IMR-90 (cell line): ENCODE results near the gene ROBO1. TPM values are rescaled to one million over a fixed set of nuclear protein-coding genes. Genes with fewer than 3 reads are reported as not detected.

Source experiments
- ATAC-seq: fragments of 200-7000 bp; cut with Tn5 transposase; 2 replicates; pipeline ENCODE4 v1.9.1; 2020; ENCODE audit warnings: low read depth, mild to moderate bottlenecking, moderate library complexity
- BruUV-seq: library from RNA; stranded (reverse); fragments of 400-500 nt; replicated peaks from 2 replicates; lab custom pipeline; 2021; lab: Mats Ljungman, UMichigan
- CTCF ChIA-PET: fragments of 300-600 bp; formaldehyde crosslinking; extraction: SDS; loops from one replicate; lab custom pipeline; 2021; ENCODE audit warnings: antibody characterized with exemption; lab: Yijun Ruan, JAX
- POLR2A ChIA-PET: fragments of 300-600 bp; sonication (Branson Sonifier 250); formaldehyde crosslinking; loops from one replicate; lab custom pipeline; 2022; ENCODE audit warnings: antibody characterized with exemption; ENCODE audit not compliant: unreplicated experiment; lab: Charles Lee
- DNase-seq: peaks from one replicate; pipeline ENCODE4 v3.0.0; 2013
- H2AFZ ChIP-seq: replicated peaks from 2 replicates; pipeline ENCODE3; 2013; ENCODE audit warnings: low read length, mild to moderate bottlenecking; ENCODE audit not compliant: poor library complexity
- H2AK5ac ChIP-seq: 2 replicates; pipeline ENCODE4 v1.6.1; 2013; ENCODE audit warnings: low read depth, low read length, inconsistent platforms
- H2AK9ac ChIP-seq: replicated peaks from 2 replicates; pipeline ENCODE3; 2013; ENCODE audit warnings: mild to moderate bottlenecking, low read depth, low read length, moderate library complexity; ENCODE audit not compliant: poor library complexity
- H2BK120ac ChIP-seq: 2 replicates; pipeline ENCODE4 v1.6.1; 2013; ENCODE audit warnings: low read depth, low read length, inconsistent platforms
- H2BK15ac ChIP-seq: 3 replicates; pipeline ENCODE4 v1.6.1; 2013; ENCODE audit warnings: low read depth, low read length, inconsistent platforms
- H2BK20ac ChIP-seq: 2 replicates; pipeline ENCODE4 v1.6.1; 2013; ENCODE audit warnings: low read depth, mild to moderate bottlenecking, inconsistent platforms, low read length, moderate library complexity
- H2BK5ac ChIP-seq: 2 replicates; pipeline ENCODE4 v1.6.1; 2013; ENCODE audit warnings: mild to moderate bottlenecking, low read depth, low read length, inconsistent platforms; ENCODE audit not compliant: poor library complexity, severe bottlenecking
- H3K14ac ChIP-seq: replicated peaks from 2 replicates; pipeline ENCODE4 v1.6.1; 2013; ENCODE audit warnings: low read depth, low read length, inconsistent platforms
- H3K18ac ChIP-seq: 2 replicates; pipeline ENCODE4 v1.6.1; 2013; ENCODE audit warnings: low read depth, low read length, control low read depth
- H3K23ac ChIP-seq: 2 replicates; pipeline ENCODE4 v1.6.1; 2013; ENCODE audit warnings: low read depth, low read length, inconsistent platforms
- H3K27ac ChIP-seq: 2 replicates; pipeline ENCODE4 v1.5.1; 2013; ENCODE audit warnings: mild to moderate bottlenecking, control low read depth, low read length; ENCODE audit not compliant: insufficient read depth
- H3K27me3 ChIP-seq: 2 replicates; pipeline ENCODE4 v1.6.1; 2013; ENCODE audit warnings: low read length; ENCODE audit not compliant: control insufficient read depth, insufficient read depth
- H3K36me3 ChIP-seq: 2 replicates; pipeline ENCODE4 v1.6.1; 2013; ENCODE audit warnings: low read length, mixed read lengths; ENCODE audit not compliant: control insufficient read depth, insufficient read depth
- H3K4ac ChIP-seq: 2 replicates; pipeline ENCODE4 v1.6.1; 2013; ENCODE audit warnings: low read depth, low read length, inconsistent platforms
- H3K4me1 ChIP-seq: 2 replicates; pipeline ENCODE4 v1.6.1; 2013; ENCODE audit warnings: low read length, mixed read lengths; ENCODE audit not compliant: control insufficient read depth, insufficient read depth
- H3K4me2 ChIP-seq: 2 replicates; pipeline ENCODE4 v1.6.1; 2013; ENCODE audit warnings: low read depth, mild to moderate bottlenecking, control low read depth, low read length, moderate library complexity
- H3K4me3 ChIP-seq: 2 replicates; pipeline ENCODE4 v1.5.1; 2013; ENCODE audit warnings: low read depth, mild to moderate bottlenecking, control low read depth, low read length, moderate library complexity; ENCODE audit not compliant: insufficient read depth
- H3K56ac ChIP-seq: 2 replicates; pipeline ENCODE4 v1.6.1; 2013; ENCODE audit warnings: low read length, inconsistent platforms; ENCODE audit not compliant: insufficient read depth; ENCODE audit errors: extremely low read depth
- H3K79me1 ChIP-seq, 2 experiments: 2 replicates each; pipeline ENCODE4 v1.6.1; 2013; ENCODE audit warnings: low read length in 2 of 2, inconsistent platforms in 1 of 2, low read depth in 1 of 2
- H3K9ac ChIP-seq: 2 replicates; pipeline ENCODE4 v1.6.1; 2013; ENCODE audit warnings: low read depth, low read length, control low read depth
- H3K9me1 ChIP-seq: 2 replicates; pipeline ENCODE4 v1.6.1; 2013; ENCODE audit warnings: low read length, inconsistent platforms; ENCODE audit not compliant: insufficient read depth
- H3K9me3 ChIP-seq: 2 replicates; pipeline ENCODE4 v1.6.1; 2013; ENCODE audit warnings: low read length; ENCODE audit not compliant: control insufficient read depth, insufficient read depth
- H4K20me1 ChIP-seq: 2 replicates; pipeline ENCODE4 v1.6.1; 2013; ENCODE audit warnings: low read length, inconsistent platforms; ENCODE audit not compliant: insufficient read depth
- H4K5ac ChIP-seq: 2 replicates; pipeline ENCODE4 v1.6.1; 2013; ENCODE audit warnings: mild to moderate bottlenecking, low read depth, low read length, control low read depth
- H4K8ac ChIP-seq, 2 experiments: 2 replicates each; pipeline ENCODE4 v1.6.1; 2013; ENCODE audit warnings: low read depth in 2 of 2, low read length in 2 of 2, control low read depth in 1 of 2, inconsistent platforms in 1 of 2
- H4K91ac ChIP-seq: 2 replicates; pipeline ENCODE4 v1.6.1; 2013; ENCODE audit warnings: low read depth, low read length, inconsistent platforms; ENCODE audit not compliant: insufficient read depth
- FOS ChIP-seq: fragments of 150-350 bp; IDR thresholded peaks from 2 replicates; pipeline ENCODE4 v1.6.1; 2016; ENCODE audit warnings: low read depth, low read length
- MXI1 ChIP-seq: IDR thresholded peaks from 2 replicates; pipeline ENCODE4 v1.6.1; 2012; ENCODE audit warnings: low read depth, mild to moderate bottlenecking, low read length, moderate library complexity, borderline replicate concordance
- WGBS, 2 experiments: methylation state at CpG; one replicate each; pipeline versions ENCODE4 v1.1.5 to v1.1.7; 2013; ENCODE audit warnings: missing lambda C conversion rate in 2 of 2; ENCODE audit not compliant: insufficient read length in 1 of 2; ENCODE audit errors: extremely low coverage in 2 of 2; 5-methylcytosine and 5-hydroxymethylcytosine counted together
- dilution Hi-C: fragments of 300-500 bp; cut with HindIII; formaldehyde crosslinking; loops from one replicate; pipeline ENCODE4 v1.14.3; 2018; ENCODE audit warnings: low sequenced_read_pairs; ENCODE audit not compliant: unreplicated experiment
- in situ Hi-C: fragments of 300-500 bp; cut with MboI; formaldehyde crosslinking; loops from 3 replicates; pipeline ENCODE4 v1.14.3; 2019; ENCODE audit warnings: low sequenced_read_pairs, inconsistent platforms, mixed read lengths
- intact Hi-C: fragments of 100-400 bp; cut with micrococcal nuclease; formaldehyde crosslinking; loops from 2 replicates; pipeline ENCODE4 v1.10.0; 2022
- polyA plus RNA-seq, 3 experiments: library from polyadenylated mRNA; depleted of rRNA; stranded (reverse); fragments of >200 nt; gene quantifications; 2 replicates each; pipeline ENCODE4 v1.2.3, GENCODE V29; 2012; ENCODE audit warnings: low replicate concordance in 1 of 3
- total RNA-seq: library from RNA; depleted of rRNA; stranded (reverse); fragments of >200 nt; gene quantifications from 2 replicates; pipeline ENCODE4 v1.2.3, GENCODE V29; 2012

The ROBO1 gene
- total and polyA plus RNA-seq, 2 of the 4 experiments (the other 2 are of a cell fraction) = 24.1 to 53.9 TPM

- Histone ChIP-seq H3K14ac (no peak overlapping the region), H3K4me1 (no peaks in the 10 kb centered on the region), H3K27me3 (no peaks in the 10 kb centered on the region), H2AK9ac (no peak overlapping the region), H3K36me3 (no peaks in the 10 kb centered on the region), H3K79me1 (no peaks in the 10 kb centered on the region), H2AK5ac (no peak overlapping the region), H4K20me1 (no peaks in the 10 kb centered on the region), H3K4me2 (no peak overlapping the region), H3K18ac (no peak overlapping the region), H2BK15ac (no peak overlapping the region), H4K5ac (no peak overlapping the region), H4K8ac (no peak overlapping the region), H3K9me3 (no peaks in the 10 kb centered on the region), H3K56ac (no peak overlapping the region), H2BK120ac (no peak overlapping the region), H3K9ac (no peak overlapping the region), H3K4me3 (no peak overlapping the region), H3K23ac (no peak overlapping the region), H2AFZ (no peak overlapping the region), H2BK5ac (no peak overlapping the region), H3K9me1 (no peaks in the 10 kb centered on the region), H3K27ac (no peak overlapping the region), H2BK20ac (no peak overlapping the region), H4K91ac (no peak overlapping the region), H3K4ac (no peak overlapping the region)
- dilution Hi-C loops (no loop called here), intact Hi-C loops (no loop called here), in situ Hi-C loops (loop anchor here (25.0 kb wide), 2 partner anchors 776 to 1726 kb away; no protein-coding TSS in a partner anchor)
- BruUV-seq = no TSS peak
- WGBS, 2 experiments = no CpG with 5 or more reads among the region's 2 CpGs
- DNase-seq (peak; percentile 26), ATAC-seq (no peak)
- TF ChIP-seq MXI1 (no peak), FOS (no peak)
- POLR2A ChIA-PET = no interaction called here
- CTCF ChIA-PET = no interaction called here
Observed at GRCh38 chr3:79038057-79038456, 729.7 kb downstream of the ROBO1 start.
